Stimulated activated CD4-positive, alpha-beta T cell treated with anti-CD3 and anti-CD28 coated beads, TNF-alpha, amount 100 ng/mL, for 1 hour (primary cell): ENCODE measurements around the gene TRPC1.
"Not testable (repeated sequence)": the region's sequence is repeated elsewhere in the genome, so short reads cannot be mapped to it uniquely, and the experiment has no call there.

Source experiments
- DNase-seq, 3 donors: peaks; one replicate each; pipeline ENCODE4 v3.0.0-alpha.2; 2020; ENCODE audit warnings: low read depth in 3 of 3, low spot score in 1 of 3

Gene TRPC1

DNA sequence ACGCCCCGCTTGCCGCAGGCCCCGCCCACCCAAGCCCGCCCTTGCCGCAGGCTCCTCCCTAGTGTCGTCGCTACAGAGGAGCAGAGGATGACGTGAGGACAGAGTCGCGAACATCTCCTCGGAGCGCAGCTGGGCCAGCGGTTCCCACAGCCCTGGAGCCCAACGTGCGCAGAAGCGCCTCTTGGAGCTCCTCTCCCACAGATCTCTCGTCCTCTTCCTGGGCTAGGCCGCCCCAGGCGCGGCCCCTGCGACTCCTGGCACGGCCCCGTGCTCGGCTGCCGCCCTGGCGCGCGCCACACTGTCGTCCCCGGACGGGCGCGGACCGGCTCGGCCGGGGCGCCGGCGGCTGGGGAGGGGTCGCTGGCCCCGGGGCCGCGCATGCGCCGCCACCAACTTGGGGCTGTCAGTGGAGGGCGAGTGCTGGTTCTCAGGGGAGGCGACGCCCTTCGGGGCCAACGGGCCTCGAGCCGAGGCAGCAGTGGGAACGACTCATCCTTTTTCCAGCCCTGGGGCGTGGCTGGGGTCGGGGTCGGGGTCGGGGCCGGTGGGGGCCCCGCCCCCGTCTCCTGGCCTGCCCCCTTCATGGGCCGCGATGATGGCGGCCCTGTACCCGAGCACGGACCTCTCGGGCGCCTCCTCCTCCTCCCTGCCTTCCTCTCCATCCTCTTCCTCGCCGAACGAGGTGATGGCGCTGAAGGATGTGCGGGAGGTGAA lies at the start of gene TRPC1:
TSS of gene TRPC1 (plus strand) at position 67 of the 714 bp plus-strand sequence. CDS start at position 593, 526 bp downstream.
- DNase-seq: peak in 2 of 3 donors; percentile 49 to 51

DNA sequence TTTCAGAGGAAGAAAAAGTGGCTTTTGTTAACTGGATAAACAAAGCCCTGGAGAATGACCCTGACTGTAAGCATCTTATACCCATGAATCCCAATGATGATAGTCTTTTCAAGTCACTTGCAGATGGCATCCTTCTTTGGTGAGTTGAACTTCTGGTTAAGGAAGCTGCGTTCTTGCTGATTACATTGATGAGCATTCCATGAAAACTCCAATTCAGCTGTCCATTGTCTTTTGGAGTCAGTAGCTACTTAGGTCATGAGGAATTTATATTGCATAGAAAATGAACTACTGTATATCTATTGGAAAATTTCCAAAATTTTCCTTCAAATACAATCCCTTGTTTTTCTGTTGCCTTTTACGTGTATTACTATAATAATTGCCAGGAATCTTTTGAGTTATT lies 47.7 kb upstream of the TRPC1 start:
- no peak for DNase-seq

DNA sequence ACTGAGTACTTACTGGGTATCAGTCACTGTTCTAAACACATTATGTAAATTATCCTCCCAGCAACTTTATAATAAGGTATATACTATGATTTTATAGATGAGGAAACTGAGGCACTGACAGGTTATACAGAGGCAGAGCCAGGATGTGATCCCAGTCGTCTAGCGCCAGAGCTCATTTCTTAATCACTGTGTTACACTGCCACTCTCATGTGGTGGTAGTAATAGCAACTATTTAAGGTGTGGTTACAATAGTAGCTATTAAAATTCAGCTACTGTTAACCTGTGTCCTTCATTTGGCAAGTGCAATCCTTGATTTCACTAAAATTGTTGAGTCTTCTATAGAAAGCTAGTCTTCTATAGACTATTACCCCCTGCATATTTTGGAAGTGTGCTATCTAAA lies 43.1 kb upstream of the TRPC1 start:
- DNase-seq: no peak

DNA sequence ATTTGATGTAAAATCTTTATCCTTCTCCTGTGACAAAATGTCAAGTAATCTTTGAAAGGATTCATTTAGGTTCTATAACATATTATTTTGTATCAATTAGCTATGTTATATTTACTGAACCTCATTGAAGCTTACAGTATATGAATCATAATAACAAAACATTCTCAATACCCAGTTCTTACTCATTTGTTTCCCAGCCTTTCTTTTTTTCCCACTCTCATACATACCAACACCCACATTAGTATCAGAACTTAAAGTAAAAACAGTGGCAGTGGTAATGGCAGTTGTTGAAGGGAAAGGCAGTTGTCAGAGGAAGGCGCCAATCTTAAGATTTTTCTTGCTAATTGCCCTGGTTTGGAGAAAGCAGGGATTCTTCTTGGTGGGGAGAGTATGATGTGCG lies 33.2 kb upstream of the TRPC1 start:
- no peak for DNase-seq

DNA sequence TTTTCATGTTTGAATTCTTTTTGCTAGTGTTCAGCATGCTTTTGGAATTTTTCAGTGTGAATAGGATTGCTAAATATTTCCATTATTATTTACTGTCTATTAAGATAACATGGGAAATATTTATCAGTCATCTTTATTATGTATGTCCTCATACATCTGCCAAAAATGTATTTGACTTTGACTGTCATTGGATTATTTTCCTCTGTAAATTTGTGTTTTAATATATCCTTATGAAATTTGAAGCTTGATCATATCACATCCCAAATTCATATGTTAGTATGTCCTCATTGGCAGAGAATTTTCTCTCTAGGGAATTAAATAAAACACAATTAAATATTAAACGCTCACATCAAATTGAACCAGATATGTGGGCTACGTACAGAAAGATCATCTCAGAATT lies 32.3 kb upstream of the TRPC1 start:
- DNase-seq: no peak

DNA sequence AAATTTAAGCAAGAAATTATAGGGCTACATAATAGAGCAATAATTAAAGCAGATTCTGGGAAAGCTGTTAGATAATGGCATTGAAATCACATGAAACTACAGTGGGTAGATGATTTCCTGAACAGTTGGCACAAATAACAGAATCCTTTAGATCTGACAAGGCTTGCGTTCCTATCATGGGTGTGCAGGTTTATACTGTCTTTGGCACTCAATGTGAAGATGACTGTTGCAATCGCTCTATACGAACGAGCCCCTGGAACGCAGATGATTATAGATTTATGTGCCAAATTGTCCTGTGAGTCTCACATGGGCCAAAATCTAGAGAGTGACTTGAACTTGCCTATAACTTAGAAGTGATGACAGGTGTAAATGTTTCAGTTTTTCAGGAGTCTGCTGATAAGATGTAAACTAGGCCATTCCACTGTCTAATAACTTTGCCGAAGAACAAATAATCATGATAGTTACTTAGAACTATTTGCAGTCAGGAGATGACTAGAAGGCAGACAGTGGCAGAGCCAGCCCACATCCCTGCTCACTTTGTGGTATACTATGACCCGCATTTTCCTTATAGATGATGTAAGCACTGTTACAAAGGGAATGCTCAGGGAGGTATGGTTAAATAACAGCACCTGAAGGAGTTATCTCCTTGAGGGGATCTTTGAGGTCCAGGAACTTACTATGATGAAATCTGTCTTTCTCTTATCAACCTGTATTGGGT lies 30.5 kb upstream of the TRPC1 start:
- no peak for DNase-seq

DNA sequence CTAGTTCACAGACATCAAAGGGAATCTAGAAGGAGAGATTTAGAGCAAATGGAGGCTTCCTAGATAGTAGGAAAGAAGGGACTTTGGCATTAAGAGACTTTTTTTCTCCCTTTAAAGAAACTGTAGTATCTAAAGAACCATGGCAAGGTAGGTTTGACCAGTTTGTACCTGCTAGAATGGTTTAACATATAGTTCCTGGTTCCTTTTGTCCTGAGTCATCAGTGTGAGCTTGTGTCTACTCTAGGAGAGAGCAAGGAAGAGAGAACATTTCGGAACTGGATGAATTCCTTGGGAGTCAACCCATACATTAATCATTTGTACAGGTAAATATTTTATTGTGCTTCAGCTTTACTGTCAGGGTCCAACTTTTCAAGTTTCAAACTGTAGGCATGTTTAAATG lies 29.6 kb upstream of the TRPC1 start:
- no peak for DNase-seq

DNA sequence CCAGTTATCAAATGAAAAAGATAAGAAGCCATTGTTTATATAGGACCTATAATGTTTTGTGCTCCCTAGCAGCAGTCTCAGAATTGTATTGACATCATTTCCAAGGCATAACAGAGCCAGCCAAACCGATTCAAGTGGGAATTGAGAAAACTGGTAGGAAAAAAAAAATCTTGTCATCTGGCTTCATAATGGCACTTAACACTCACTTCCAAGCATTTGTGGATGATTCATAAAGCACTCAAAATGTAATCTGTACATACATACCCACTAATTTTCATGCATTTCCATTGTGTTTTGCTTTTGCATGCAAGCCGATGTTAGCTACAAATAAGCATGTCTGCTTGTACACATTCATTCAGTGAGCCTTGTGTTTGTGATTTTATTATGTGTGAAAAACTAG lies 18.6 kb upstream of the TRPC1 start:
- no peak for DNase-seq

DNA sequence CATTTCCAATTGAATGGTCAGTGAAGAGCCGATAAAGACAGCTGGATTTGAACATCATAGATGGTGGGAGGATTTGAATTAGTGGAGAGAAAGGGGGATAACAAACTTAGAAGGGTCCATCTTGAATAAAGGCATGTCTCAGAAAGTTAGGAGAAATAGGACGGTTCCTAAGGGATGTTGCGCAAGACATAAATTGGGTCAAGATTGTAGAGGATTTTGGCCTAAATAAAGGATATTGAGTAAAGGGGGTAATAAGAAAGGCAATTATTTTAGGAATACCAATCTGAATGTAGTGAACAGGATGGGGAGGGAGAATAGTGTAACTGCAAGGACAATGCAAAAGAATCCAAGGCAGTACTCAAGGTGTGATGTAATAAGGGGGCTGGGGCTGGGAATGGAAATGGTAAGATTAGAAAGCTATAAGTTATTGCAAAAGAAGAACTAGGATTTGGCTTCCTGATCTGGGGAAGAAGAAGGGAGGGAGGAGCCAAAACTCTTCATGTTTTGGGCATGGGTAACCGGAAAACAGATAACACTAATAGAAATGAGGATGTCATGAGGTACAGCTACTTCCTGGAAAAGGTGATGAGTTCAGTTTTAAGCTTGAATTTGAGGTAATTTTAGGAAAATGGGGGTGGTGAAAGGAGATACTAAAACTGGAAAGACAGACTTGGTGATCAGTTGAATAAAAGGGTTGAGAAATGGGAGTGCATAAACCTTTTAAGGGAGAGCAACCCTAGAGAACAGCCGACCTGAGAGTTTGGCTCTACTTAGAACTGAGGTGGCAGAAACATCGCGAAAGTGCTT lies 17.3 kb upstream of the TRPC1 start:
- no peak for DNase-seq

DNA sequence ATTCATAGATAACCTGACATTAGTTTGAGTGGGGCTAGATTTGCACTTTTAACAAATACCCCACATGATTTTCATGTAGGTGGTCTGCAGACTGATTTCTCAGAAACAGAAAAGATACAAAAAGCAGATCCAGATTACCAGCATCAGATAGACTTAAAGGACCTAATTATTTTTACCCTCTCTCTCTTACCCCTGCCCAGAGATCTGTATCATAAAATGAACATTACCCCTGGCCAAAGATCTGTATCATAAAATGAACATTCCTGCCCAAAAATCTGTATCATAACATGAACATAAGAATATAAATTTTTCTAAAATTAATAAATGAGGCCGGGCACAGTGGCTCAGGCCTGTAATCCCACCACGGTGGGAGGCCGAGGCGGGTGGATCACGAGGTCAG lies 14.6 kb upstream of the TRPC1 start:
- no peak for DNase-seq

DNA sequence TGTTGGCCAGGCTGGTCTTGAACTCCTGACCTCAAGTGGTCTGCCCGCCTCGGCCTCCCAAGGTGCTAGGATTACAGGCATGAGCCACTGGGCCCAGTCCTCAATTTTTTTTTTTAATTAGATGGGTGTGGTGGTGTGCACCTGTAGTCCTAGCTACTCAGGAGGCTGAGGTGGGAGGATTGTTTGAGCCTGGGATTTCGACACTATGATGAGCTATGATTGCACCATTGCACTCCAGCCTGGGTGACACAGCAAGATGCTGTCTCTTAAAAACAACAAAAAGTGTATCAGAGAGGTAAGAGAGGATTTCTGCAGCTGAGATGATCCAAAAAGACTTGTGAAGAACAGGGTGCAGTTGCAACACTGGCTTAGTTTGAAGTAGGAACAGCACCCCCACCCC lies 9.0 kb upstream of the TRPC1 start:
- not testable (repeated sequence) for DNase-seq

DNA sequence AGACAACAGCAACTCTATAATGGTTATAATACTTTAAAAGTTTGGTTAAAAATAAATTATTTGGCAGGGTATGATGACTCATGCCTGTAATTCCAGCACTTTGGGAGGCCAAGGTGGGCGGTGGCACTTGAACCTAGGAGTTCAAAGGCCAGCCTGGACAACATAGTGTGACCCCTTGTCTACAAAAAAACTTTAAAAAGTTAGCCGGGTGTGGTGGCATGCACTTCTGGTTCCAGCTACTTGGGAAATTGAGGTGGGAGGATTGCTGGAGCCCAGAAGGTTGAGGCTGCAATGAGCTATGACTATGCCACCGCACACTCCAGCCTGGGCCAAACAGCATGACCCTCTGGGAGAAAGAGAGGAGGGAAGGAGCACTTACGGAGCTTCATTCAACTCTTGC lies 7.7 kb upstream of the TRPC1 start:
- DNase-seq: no peak

DNA sequence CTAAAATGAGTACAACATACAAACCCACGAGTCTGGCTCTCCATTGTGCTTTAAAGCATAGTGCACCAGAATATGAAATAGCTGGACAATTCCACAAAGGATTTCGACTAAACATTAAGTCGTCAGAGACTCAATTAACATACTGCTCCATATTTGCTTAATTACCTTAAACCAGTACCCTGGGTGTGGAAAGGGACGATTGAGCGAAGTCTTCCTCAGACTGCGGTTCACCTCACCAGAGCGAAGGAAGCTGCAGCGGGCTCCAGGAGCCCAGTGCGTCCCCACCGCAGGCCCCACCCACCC lies 218 bp upstream of the TRPC1 start:
- DNase-seq: peak in 1 of 3 donors; percentile 33

DNA sequence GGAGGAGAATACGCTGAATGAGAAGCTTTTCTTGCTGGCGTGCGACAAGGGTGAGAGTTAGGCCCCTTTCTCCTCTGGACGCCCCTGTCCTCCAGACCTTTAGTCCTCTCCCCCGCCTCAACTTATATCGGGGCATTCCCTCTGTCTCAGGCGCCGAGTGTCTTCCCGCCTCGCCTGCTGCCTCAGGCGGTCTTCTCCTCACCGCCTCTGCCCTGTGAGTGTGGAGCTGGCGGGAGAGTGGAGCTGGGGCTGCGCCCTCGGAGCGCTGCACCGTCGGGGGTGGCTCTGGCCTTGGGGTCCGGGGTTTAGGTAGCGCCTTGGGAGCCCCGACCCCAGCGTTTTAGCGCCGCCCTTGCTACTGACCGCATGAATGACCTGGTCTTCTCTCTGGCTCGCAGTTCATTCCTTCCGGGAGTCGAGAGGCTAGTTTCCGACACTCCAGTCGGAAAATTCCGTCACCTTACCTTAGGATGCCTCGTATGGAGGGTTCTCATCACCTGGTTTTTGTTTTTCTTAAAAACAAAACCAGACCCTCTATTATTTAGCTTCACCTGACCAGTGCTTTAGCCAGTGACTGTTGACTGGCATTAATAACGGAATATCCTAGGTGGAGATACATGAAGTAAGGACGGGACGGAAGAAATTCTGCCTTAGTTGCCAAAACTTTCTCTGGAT lies 985 bp downstream of the TRPC1 start:
- peak in 1 of 3 donors; percentile 4 for DNase-seq

DNA sequence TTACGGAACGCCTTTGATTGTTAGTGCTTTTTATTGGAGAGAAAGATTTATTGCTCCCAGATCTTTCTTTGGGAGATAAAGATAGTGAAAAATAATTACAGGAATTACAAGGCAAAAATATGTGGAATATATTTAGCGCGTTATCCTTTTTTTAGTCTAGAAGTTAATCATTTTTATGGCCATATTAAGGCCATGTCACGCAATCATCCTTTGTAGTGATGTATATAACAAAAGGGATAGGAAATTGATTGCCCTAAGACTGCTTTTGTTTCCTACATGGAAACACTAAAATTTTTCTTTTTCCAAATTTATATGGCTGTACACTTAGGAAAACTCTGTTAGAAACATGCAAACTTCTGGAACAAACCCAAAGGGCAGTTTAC lies 1.5 kb downstream of the TRPC1 start:
- DNase-seq: no peak

DNA sequence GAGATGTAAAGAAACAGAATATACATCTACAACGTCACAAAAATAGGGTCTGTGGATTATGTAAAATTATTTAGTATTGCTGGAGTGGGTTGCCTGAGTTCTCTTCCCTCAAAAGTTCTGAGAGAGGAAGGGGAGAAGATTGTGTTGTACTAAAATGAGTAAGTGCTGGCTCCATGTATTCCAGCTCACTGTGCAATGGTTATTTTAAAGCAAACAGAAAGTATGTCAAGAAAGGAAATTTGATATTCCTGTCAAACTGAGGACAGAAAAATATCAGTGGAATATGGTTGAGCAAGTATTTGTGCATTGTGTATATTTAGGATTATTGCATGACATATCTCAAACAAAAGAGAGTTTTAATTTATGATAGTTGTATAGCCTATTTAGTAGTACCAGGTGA lies 2.2 kb downstream of the TRPC1 start:
- DNase-seq: no peak

DNA sequence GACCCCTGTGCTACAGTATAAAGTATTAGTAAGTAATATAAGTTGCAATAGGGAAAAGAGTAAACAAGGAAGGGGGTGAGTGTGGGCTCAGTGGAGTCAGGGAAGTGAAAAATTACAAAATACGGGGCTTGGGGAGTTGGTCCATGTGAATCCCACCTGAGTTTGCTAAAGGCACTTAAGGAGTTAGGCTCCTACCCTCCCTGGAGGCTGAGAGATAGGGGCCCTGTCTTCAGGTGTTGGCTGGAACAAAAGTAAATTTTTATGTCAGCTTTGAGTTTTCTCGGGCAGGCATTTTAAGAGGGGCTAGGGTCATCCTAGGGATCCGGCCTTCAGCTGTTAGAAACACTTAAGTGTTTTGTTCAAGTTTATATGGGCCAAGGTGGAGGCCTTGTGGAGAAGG lies 8.2 kb downstream of the TRPC1 start:
- DNase-seq: no peak

DNA sequence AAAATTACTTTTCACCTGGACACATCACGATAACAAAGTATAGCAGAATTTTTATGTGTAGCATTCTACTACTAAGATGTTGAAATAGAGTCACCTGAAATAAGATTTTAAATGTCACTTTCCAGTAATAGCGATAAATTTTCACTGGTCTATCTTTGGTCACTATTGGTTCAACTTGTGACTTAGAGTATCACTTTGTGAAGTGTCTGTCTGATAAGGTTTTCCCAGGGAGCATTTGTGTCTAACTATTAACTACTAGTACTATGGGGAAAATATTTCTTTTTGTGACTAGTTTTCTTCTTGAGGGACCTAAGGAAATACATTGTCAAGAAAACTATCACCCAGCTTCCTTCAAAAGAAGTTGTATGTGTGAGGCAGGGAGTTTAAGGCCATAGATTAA lies 11.0 kb downstream of the TRPC1 start:
- no peak for DNase-seq

DNA sequence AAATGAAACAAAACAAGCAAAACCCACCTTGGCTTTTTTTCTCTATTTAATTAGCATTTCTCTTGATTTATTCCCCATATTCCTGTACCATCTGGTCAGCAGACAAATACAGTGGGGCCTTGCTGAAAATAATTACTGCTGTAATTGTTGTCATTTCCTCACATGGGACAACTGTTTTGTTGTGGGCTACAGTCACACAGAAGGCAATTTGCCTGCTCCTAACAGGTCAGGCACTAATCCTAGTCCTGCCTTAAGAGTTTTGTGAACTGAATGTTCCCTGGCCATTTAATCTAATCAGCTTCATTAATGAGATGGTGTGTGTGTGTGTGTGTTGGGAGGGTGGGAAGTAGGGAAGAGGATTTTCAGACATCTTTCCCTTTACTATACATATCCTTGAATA lies 11.6 kb downstream of the TRPC1 start:
- no peak for DNase-seq

DNA sequence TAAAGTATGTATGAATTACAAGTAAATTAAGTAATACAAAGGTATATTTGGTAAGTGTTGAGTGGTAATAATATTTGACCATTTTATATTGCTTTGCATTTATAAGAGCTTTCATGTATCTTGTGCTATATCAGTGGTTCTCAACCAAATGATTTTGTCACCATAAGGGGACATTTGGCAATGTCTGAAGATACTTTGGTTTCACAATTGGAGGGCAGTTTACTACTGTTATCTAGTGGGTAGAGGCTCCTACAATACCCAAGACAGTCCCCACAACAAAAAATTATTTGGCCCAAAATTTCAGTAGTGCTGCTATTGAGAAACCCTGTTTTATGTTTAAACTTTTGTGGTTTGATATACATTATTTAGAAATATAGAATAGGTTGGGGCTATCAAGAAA lies 14.6 kb downstream of the TRPC1 start:
- DNase-seq: no peak

DNA sequence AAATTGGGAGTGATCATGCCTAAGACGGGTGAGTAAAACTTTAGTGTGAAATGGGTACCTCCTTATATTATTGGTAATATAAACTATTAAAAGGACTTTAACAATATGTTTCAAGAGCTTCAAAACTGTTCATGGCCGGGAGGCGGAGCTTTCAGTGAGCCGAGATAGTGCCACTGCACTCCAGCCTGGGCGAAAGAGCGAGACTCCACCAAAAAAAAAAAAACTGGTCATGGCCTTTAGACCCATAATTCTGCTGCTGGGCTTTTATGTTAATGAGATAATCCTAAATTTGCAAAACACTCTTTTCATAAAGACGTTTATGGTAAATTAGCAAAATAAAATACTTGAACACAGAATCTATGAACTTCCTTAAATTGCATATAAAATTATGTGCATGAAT lies 22.8 kb downstream of the TRPC1 start:
- no peak for DNase-seq

DNA sequence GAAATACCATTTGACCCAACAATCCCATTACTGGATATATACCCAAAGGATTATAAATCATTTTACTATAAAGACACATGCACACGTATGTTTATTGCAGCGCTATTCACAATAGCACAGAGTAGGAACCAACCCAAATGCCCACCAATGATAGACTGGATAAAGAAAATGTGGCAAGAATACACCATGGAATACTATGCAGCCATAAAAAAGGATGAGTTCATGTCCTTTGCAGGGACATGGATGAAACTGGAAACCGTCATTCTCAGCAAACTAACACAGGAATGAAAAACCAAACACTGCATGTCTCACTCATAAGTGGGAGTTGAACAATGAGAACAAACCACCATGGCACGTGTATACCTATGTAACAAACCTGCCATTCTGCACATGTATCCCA lies 26.7 kb downstream of the TRPC1 start:
- DNase-seq: not testable (repeated sequence)
